PC-9 (cell line): ENCODE data around the gene HAPLN2. TPM values are rescaled to one million over a fixed set of nuclear protein-coding genes. Genes with fewer than 3 reads are reported as not detected.

Source experiments
- BruUV-seq: library from RNA; stranded (reverse); fragments of 400-500 nt; replicated peaks from 2 replicates; lab custom pipeline; 2021; lab: Mats Ljungman, UMichigan
- CTCF ChIA-PET: fragments of 300-600 bp; sonication (Branson Sonifier 250); formaldehyde crosslinking; loops from one replicate; lab custom pipeline; 2022; ENCODE audit warnings: antibody characterized with exemption; lab: Charles Lee
- POLR2A ChIA-PET: fragments of 300-600 bp; sonication (Branson Sonifier 250); formaldehyde crosslinking; loops from one replicate; lab custom pipeline; 2022; ENCODE audit warnings: antibody characterized with exemption; ENCODE audit not compliant: unreplicated experiment; lab: Charles Lee
- DNase-seq, 2 experiments: peaks; one replicate each; pipeline versions ENCODE4 v3.0.0 to v3.0.0-alpha.2; 2015 to 2022; ENCODE audit warnings: mixed read lengths in 1 of 2
- H2AFZ ChIP-seq: fragments of 200-600 bp; sonication (generic); 2 replicates; pipeline ENCODE4 v1.8.1; 2017; ENCODE audit warnings: antibody characterized with exemption
- H3F3A ChIP-seq: fragments of 200-600 bp; sonication (generic); 2 replicates; pipeline ENCODE4 v1.8.1; 2017; ENCODE audit warnings: antibody characterized with exemption, mild to moderate bottlenecking, low read depth; ENCODE audit not compliant: insufficient read depth
- H3K27ac ChIP-seq: fragments of 200-600 bp; sonication (generic); 2 replicates; pipeline ENCODE4 v1.6.1; 2016; ENCODE audit warnings: mixed run types
- H3K27me3 ChIP-seq: fragments of 200-600 bp; sonication (generic); 2 replicates; pipeline ENCODE4 v1.6.1; 2016; ENCODE audit warnings: low read depth, mixed run types; ENCODE audit not compliant: insufficient read depth
- H3K36me3 ChIP-seq: fragments of 200-600 bp; sonication (generic); 2 replicates; pipeline ENCODE4 v1.6.1; 2016; ENCODE audit warnings: low read depth, mixed run types
- H3K4me1 ChIP-seq: fragments of 200-600 bp; sonication (generic); replicated peaks from 2 replicates; pipeline ENCODE4 v1.6.1; 2016; ENCODE audit warnings: mixed run types; ENCODE audit not compliant: insufficient read depth
- H3K4me2 ChIP-seq: fragments of 200-600 bp; sonication (generic); 2 replicates; pipeline ENCODE4 v1.6.1; 2017; ENCODE audit warnings: mixed run types
- H3K4me3 ChIP-seq: fragments of 200-600 bp; sonication (generic); 2 replicates; pipeline ENCODE4 v1.6.1; 2016; ENCODE audit warnings: mixed run types
- H3K79me2 ChIP-seq: fragments of 200-600 bp; sonication (generic); 2 replicates; pipeline ENCODE4 v1.6.1; 2017; ENCODE audit warnings: low read depth, mixed run types
- H3K9me2 ChIP-seq: fragments of 200-600 bp; sonication (generic); 2 replicates; pipeline ENCODE4 v1.8.1; 2017; ENCODE audit warnings: mild to moderate bottlenecking; ENCODE audit not compliant: insufficient read depth
- H3K9me3 ChIP-seq: fragments of 200-600 bp; sonication (generic); 2 replicates; pipeline ENCODE4 v1.8.1; 2016; ENCODE audit warnings: low read depth; ENCODE audit not compliant: insufficient read depth
- H4K20me1 ChIP-seq: fragments of 200-600 bp; sonication (generic); 2 replicates; pipeline ENCODE4 v1.8.1; 2017; ENCODE audit not compliant: insufficient read depth
- EZH2 ChIP-seq: fragments of 200-600 bp; sonication (generic); IDR thresholded peaks from 2 replicates; pipeline ENCODE4 v1.8.0; 2017; ENCODE audit warnings: antibody characterized with exemption, low read depth
- intact Hi-C: fragments of 100-400 bp; cut with micrococcal nuclease; formaldehyde crosslinking; loops from one replicate; pipeline ENCODE4 v1.10.0; 2022; ENCODE audit not compliant: unreplicated experiment
- total RNA-seq: library from RNA; stranded (reverse); gene quantifications from 2 replicates; pipeline ENCODE4 v1.2.3, GENCODE V29; 2021
- TF ChIP-seq, protein P1 (sequence below): fragments of 200-600 bp; sonication (generic); conservative IDR thresholded peaks from 2 replicates; pipeline ENCODE4 v1.6.1; 2017; ENCODE audit warnings: mixed run types, antibody characterized with exemption, mild to moderate bottlenecking, moderate library complexity

The HAPLN2 gene
- total RNA-seq, 1 experiment from 2014 or later: not detected

DNA sequence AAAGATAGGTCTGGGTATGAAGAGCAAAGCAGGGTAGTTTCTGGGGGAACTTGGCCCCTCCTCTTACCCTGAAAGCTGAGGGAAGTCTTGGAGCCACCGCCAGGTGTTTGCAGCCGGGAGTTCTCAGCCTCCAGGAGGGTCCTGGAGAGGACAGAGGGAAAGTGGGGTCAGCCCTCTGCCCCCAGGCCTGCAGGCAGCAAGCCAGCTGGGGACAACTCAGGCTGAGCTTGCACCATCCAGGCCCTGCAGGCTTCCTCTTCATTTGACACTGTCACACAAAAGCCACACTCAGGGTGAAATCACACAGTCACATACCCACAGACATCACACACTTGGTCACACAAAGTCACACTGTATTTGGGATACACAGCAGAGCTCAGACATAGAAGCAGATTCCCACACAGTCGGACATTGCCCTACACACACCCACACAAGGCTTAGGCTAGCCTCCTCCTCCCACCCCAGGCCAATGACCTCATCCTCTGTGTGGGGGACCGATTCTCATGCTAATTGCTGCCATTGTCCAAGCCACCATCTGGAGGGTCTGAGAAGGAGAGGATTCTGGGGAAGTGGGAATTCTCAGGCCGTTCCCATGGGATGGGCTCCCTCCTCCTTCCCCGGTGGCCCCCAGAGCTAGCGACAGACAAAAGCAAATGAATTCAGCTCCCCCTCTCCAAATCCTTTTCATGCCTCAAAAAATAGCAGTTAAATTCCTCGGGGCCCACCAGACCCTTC, 54.3 kb downstream of the HAPLN2 start:
- H4K20me1 ChIP-seq: no peaks in the 10 kb centered on the region
- CTCF ChIA-PET: no interaction called here

More for the DNA sequence above, 54.3 kb downstream of the HAPLN2 start:
- H3K9me2 ChIP-seq: no peaks in the 10 kb centered on the region
- no peaks in the 10 kb centered on the region; the same call in 1 of the 2 replicates for H3F3A ChIP-seq
- H3K4me1 ChIP-seq: peaks cover 9% of the 10 kb centered on the region
- no peaks in the 10 kb centered on the region for H3K36me3 ChIP-seq
- H3K4me2 ChIP-seq: no peak overlapping the region
- no TSS peak for BruUV-seq
- TF ChIP-seq, protein P1, sequence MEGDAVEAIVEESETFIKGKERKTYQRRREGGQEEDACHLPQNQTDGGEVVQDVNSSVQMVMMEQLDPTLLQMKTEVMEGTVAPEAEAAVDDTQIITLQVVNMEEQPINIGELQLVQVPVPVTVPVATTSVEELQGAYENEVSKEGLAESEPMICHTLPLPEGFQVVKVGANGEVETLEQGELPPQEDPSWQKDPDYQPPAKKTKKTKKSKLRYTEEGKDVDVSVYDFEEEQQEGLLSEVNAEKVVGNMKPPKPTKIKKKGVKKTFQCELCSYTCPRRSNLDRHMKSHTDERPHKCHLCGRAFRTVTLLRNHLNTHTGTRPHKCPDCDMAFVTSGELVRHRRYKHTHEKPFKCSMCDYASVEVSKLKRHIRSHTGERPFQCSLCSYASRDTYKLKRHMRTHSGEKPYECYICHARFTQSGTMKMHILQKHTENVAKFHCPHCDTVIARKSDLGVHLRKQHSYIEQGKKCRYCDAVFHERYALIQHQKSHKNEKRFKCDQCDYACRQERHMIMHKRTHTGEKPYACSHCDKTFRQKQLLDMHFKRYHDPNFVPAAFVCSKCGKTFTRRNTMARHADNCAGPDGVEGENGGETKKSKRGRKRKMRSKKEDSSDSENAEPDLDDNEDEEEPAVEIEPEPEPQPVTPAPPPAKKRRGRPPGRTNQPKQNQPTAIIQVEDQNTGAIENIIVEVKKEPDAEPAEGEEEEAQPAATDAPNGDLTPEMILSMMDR: no peak
- no peak for TF ChIP-seq EZH2
- intact Hi-C loops: no loop called here
- no peaks in the 10 kb centered on the region for H3K79me2 ChIP-seq
- no peak overlapping the region for H3K27ac ChIP-seq
- no peaks in the 10 kb centered on the region for H3K9me3 ChIP-seq
- H3K4me3 ChIP-seq: no peak overlapping the region
- POLR2A ChIA-PET: no interaction called here
- H2AFZ ChIP-seq: no peak overlapping the region
- no peak for DNase-seq
- H3K27me3 ChIP-seq: peaks cover 30% of the 10 kb centered on the region; the same call in 1 of the 2 replicates

Other genes starting within 250 kb of the HAPLN2 start
- gene MEF2D, start 118.6 kb upstream of the HAPLN2 start, total RNA-seq: 25.5 and 33.5 TPM in 2 replicates
- gene IQGAP3, start 46.9 kb upstream of the HAPLN2 start, total RNA-seq: 63.1 and 63.4 TPM in 2 replicates
- not detected in 2 replicates for gene TTC24, start 39.7 kb upstream of the HAPLN2 start, total RNA-seq
- gene NAXE, start 27.6 kb upstream of the HAPLN2 start, total RNA-seq: 83.9 and 90.3 TPM in 2 replicates
- gene GPATCH4, start 17.9 kb upstream of the HAPLN2 start, total RNA-seq: 17.5 and 17.6 TPM in 2 replicates
- gene BCAN, start 22.7 kb downstream of the HAPLN2 start, total RNA-seq: not detected in 2 replicates
- gene NES, start 58.0 kb downstream of the HAPLN2 start, total RNA-seq: 6.8 and 7.0 TPM in 2 replicates
- 142 and 286 TPM in 2 replicates for gene CRABP2, start 86.2 kb downstream of the HAPLN2 start, total RNA-seq
- 51.0 and 77.7 TPM in 2 replicates for gene METTL25B, start 109.1 kb downstream of the HAPLN2 start, total RNA-seq
- 25.4 and 33.2 TPM in 2 replicates for gene ISG20L2, start 109.4 kb downstream of the HAPLN2 start, total RNA-seq
- gene MRPL24, start 121.7 kb downstream of the HAPLN2 start, total RNA-seq: 74.1 and 85.3 TPM in 2 replicates
- 472 and 498 TPM in 2 replicates for gene HDGF, start 132.3 kb downstream of the HAPLN2 start, total RNA-seq
- 47.8 and 56.6 TPM in 2 replicates for gene PRCC, start 148.1 kb downstream of the HAPLN2 start, total RNA-seq
- 4.0 and 5.8 TPM in 2 replicates for gene SH2D2A, start 197.4 kb downstream of the HAPLN2 start, total RNA-seq
- gene INSRR, start 239.7 kb downstream of the HAPLN2 start, total RNA-seq: not detected in 2 replicates
- gene NTRK1, start 241.4 kb downstream of the HAPLN2 start, total RNA-seq: not detected in 2 replicates